SIG-M5 treated with dmso at 0.1 percent for 504 hours (cell line): ENCODE results near the gene PITPNM1.
"Not testable (repeated sequence)": the region's sequence is repeated elsewhere in the genome, so short reads cannot be mapped to it uniquely, and the experiment has no call there.

Source experiments
- DNase-seq: peaks from one replicate; lab custom pipeline; 2025; ENCODE audit not compliant: unreplicated experiment; lab: John Stamatoyannopoulos, UW

Gene PITPNM1

DNA sequence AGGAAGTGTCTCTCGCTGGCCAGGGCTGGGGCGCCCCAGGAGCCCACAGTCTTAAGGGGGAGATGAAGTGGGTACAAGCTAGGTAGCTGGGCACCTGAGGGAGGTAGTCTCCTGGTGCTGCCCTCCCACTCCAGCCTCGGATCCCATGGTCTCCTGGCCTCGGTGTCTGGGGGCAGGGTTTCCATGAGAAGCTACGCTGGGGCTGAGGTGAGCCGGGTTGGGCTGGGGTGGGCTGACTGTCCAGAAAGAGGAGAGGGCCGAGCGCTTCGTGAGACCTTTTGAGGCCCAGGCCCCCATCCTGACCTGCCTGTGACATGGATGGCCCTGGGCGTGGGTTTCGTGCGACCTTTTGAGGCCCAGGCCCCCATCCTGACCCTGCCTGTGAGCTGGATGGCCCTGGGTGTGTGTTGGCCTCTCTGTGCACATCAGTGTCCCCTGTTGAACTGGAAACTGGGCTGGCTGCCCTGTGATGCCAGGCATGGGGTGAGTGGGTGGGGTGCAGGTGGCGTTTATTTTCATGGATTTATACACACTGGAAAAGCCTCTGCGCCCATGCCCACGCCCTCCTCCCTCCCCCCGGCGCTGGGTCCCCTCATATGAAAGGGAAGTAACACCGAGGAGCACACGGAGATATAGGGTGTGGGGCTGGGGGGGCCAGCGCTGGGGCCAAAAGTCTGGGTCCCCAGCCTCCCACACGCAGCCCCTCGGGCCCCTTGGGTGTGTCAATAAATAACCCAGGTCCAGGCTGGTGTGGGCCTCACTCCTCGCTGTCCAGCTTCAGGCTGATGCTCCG lies 13.7 kb downstream of the PITPNM1 start:
- DNase-seq = no peak

GRCh38 chr11:67490727-67491065 lies 14.5 kb downstream of the PITPNM1 start:
- DNase-seq = no peak

DNA sequence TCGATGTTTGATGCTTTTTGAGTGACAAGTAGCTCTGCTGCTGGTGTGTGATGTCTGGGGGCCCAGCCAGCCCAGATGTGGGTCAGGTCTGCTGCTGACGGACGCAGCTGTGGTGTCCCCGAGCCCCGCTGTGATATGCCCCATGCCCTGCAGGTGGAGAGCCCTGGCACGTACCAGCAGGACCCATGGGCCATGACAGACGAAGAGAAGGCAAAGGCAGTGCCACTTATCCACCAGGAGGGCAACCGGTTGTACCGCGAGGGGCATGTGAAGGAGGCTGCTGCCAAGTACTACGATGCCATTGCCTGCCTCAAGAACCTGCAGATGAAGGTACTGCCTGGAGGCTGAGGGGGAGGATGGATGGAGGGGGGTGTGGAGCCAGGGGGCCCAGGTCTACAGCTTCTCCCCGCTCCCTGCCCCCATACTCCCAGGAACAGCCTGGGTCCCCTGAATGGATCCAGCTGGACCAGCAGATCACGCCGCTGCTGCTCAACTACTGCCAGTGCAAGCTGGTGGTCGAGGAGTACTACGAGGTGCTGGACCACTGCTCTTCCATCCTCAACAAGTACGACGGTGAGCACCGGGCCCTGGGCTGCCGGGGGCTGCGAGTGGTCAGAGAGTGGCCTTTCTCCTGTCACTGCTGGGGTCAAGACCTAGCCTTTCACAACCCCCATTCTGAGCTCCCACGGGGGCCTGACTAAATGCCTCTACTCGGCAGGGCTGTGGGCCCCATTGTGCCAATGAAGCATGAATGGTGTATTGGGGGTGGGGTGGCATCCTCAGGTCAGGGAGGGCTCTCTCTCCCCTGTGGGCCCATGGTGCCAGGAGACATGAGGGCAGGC lies 15.1 kb downstream of the PITPNM1 start:
- no peak for DNase-seq

DNA sequence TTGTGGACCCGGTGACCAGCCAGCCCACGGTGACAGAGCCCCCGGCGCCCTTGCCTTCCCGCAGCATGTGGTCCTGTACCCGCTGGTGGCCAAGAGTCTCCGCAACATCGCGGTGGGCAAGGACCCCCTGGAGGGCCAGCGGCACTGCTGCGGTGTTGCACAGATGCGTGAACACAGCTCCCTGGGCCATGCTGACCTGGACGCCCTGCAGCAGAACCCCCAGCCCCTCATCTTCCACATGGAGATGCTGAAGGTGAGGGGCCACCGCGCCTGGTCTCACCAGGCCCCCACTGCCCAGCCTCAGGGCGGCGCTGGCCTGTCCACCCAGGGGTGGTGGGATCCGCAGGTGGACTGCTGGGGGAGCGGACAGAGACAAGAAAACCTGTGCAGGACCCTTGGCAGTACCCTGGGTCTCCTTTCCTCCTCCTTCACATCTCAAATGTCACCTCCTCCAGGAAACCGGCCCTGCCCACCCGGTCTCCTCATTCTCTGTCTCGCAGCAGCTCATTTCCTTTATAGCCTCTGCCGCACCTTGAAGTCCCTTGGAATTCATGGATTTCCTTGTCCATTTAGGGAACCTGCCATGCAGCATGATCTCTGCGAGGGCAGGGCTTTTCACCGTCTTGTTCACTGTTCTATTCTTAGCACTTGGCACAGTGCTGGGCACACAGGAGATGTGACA lies 15.8 kb downstream of the PITPNM1 start:
- no peak for DNase-seq

GRCh38 chr11:67486481-67487195 lies 18.5 kb downstream of the PITPNM1 start:
- DNase-seq = no peak

DNA sequence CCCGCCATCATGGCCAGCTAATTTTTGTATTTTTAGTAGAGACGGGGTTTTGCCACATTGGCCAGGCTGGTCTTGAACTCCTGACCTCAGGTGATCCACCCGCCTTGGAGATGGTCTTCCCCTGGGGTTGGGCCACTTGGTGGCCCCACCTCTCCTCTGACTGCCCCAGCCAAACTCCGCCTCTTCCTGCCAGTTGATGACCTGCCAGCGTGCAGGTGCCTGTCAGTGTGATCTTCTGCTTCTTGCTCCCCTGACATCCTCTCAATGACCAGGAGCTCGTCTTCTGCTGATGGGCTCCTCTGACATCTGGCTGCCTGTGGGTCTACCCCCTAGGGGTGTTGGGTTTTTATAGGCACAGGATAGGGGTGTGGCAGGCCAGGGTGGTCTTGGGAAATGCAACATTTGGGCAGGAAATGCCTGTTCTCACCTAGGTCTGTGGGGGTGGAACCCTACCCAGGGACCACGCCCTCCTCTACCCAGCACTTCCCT lies 19.2 kb downstream of the PITPNM1 start:
- not testable (repeated sequence) for DNase-seq

- peak; percentile 66 for DNase-seq
These were observed 20.3 kb downstream of the PITPNM1 start for GRCh38 chr11:67484847-67485311.

GRCh38 chr11:67483831-67484665 lies 21.1 kb downstream of the PITPNM1 start:
- DNase-seq = no peak

DNA sequence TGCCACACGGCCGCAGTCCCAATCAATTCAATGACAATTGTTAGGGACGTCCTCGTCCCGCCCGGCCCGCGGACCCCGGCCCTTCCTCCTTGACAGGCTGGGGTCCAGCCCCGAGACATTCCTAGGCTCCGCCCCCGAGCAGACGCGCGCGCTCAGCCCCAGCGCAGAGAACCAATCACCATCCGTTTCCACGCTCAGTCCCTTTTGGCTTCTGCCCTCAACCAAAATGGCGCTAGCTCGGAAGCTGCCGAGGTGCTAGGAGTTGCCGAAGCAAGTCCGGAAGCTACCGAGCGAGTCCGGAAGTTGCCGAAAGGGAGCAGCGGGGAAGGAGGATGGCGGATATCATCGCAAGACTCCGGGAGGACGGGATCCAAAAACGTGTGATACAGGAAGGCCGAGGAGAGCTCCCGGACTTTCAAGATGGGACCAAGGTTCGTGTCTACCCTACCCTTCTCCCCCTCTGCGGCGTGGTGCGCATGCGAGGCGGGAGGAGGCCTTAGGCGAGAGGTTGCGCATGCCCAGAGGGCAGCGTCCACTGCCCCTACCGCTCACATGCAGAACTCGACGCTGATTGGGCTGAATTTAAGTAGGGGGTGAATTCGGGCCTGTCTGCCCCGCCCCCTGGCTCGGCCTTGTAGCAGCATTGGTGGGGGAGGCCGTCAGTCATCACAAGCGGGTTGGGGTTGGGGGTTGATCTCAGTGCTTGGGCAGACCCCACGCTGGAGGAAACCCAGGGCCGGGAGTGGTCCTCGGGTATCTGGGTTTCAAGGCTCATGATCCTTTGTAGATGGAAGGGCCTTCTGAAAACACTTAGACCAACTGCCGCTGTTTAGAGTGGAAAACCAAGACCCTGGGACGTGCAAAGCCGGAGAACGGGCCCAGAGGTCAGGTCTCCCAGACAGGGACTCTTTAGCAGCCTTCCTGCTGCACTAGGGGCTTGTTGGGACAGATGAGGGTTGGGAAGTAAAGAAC lies 22.1 kb downstream of the PITPNM1 start, which contains the start of gene AIP:
TSS of gene AIP (plus strand) at position 200 of the 972 bp plus-strand sequence. CDS start at position 333, 133 bp downstream.
- peak; percentile 98 for DNase-seq

- DNase-seq = peak; percentile 87
These were observed 22.8 kb downstream of the PITPNM1 start for GRCh38 chr11:67482275-67482826.

DNA sequence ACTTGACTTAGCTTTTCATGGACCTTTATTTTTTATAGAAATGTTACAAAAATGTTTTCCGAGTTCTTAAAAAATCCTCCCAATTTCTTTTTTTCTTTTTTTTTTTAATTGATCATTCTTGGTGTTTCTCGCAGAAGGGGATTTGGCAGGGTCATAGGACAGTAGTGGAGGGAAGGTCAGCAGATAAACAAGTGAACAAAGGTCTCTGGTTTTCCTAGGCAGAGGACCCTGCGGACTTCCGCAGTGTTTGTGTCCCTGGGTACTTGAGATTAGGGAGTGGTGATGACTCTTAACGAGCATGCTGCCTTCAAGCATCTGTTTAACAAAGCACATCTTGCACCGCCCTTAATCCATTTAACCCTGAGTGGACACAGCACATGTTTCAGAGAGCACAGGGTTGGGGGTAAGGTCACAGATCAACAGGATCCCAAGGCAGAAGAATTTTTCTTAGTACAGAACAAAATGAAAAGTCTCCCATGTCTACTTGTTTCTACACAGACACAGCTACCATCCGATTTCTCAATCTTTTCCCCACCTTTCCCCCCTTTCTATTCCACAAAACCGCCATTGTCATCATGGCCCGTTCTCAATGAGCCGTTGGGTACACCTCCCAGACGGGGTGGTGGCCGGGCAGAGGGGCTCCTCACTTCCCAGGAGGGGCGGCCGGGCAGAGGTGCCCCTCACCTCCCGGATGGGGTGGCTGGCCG lies 27.7 kb downstream of the PITPNM1 start:
- DNase-seq = not testable (repeated sequence)

DNA sequence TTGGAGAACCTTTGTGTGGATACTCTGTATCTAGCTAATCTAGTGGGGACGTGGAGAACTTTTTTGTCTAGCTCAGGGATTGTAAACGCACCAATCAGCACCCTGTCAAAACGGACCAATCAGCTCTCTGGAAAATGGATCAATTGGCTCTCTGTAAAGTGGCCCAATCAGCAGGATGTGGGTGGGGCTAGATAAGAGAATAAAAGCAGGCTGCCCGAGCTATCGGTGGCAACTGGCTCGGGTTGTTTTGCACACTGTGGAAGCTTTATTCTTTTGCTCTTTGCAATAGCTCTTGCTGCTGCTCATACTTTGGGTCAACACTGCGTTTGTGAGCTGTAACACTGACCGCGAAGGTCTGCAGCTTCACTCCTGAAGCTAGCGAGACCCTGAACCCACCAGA lies 28.5 kb downstream of the PITPNM1 start:
- DNase-seq = not testable (repeated sequence)

- DNase-seq = no peak
These were observed 32.3 kb downstream of the PITPNM1 start for GRCh38 chr11:67472882-67473281.

DNA sequence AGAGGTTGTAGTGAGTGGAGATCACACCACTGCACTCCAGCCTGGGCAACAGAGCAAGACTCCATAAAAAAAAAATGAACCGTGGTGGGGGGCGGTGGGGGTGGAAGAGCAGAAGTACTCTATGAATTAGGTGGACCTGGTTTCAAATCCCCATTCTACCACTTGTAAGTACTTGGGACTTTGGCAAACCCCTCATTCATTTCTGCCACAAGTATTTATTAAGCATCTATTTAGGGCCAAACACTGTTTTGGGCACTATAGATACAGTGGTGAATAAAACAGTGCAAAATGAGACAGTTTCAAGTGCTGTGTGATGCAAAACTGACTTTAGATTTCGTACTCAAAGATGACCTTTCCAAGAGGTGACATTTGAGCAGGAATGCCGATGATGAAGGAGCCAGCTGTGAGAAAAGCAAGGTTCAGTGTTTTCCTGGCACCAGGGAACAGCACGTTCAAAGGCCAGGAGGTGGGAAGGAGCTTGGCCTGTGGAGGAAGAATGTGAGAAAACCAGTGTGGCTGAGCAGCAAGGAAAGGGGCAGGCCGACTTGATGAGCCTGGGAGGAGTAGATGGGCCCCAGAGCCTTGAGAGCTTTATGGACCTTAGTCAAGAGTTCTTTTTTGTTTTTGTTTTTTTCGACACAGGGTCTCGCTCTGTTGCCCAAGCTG lies 34.7 kb downstream of the PITPNM1 start:
- no peak for DNase-seq

DNA sequence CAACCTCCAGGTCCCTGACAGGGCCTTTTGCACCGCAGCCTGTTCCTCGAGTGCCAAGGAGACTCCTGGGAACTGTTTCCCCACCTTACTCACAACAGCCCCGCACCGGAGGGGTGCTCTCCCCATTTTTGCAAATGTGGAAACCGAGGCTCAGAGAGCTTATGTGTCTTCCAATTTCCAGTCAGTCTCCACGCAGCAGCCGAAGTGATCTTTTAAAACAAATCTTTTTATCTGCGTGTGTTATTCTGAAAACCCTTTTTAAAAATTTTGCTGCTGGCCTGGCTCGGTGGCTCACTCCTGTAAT lies 35.7 kb downstream of the PITPNM1 start:
- no peak for DNase-seq

DNA sequence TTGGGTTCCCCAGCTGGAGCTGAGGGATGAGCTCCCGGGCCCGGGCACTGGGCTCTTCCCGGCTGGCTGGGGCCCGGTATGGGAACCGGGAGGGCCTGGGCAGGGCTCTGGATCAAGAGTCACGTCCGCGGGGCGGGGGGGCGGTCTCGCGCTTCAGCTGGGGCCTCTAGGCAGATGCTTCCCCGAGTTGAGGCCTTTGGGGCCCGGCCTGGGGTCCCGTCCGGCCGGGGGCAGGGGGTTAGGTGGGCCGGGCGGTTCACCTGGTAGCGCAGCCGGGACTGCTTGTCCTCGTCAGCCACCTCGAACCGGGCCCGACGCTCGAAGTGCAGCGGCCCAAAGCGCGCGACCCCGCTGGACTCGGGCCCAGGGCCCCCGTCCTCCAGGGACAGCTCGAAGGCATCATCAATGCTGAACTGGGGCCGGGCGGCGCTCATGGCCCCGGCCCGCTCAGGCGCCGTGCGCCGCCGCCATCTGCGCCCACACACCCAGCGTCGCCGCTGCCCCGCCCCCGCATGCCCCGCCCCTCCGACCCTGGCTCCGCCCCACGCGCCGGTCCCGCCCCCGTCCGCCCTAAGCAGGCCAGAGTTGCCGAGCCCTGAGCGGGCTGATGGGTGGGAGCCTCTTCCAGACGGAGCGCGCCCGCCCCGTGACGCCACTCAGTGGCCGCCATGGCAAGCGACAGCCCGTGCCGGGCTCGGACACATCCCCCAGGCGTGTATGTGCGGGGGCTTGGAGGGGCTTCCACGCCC lies 36.2 kb downstream of the PITPNM1 start, which contains the start of gene TMEM134:
TSS of gene TMEM134 (minus strand) at position 493 of the 749 bp plus-strand sequence. CDS start at position 434, 59 bp downstream.
- peak; percentile 83 for DNase-seq

- no peak for DNase-seq
These were observed 36.8 kb downstream of the PITPNM1 start for GRCh38 chr11:67468456-67468758.
